Lower leg skin (tissue), 3 donors: ENCODE results near the gene RAP2B.

Experiments used
- CTCF ChIP-seq, 3 donors: fragments of 450-650 bp; IDR thresholded peaks; one replicate each; pipeline ENCODE4 v1.5.1; 2016; ENCODE audit warnings: antibody characterized with exemption in 3 of 3, mild to moderate bottlenecking in 3 of 3, moderate library complexity in 2 of 3
- POLR2A ChIP-seq, 2 donors: fragments of 450-650 bp; IDR thresholded peaks; one replicate each; pipeline ENCODE4 v1.6.1; 2016 to 2017; ENCODE audit warnings: antibody characterized with exemption in 2 of 2, mild to moderate bottlenecking in 1 of 2, moderate library complexity in 1 of 2

- TF ChIP-seq CTCF (IDR thresholded peaks at IDR 0.05) (no peak), POLR2A (IDR thresholded peaks at IDR 0.05) (peak in 1 of 2 donors; percentile 76)
These were observed at the start of gene RAP2B for GRCh38 chr3:153161714-153162512.
